HEK293 (cell line): Measurements from ENCODE around the gene FAM149B1.

ENCODE experiments used
- CTCF ChIP-seq: fragments of 450-650 bp; formaldehyde crosslinking; IDR thresholded peaks from 2 replicates; pipeline ENCODE4 v1.5.1; 2016; ENCODE audit warnings: missing biosample characterization, missing genetic modification characterization
- ZNF24 ChIP-seq: fragments of 450-650 bp; formaldehyde crosslinking; IDR thresholded peaks from 2 replicates; pipeline ENCODE4 v1.5.1; 2016; ENCODE audit warnings: missing biosample characterization, missing genetic modification characterization
- ZNF639 ChIP-seq: fragments of 450-650 bp; formaldehyde crosslinking; IDR thresholded peaks from 2 replicates; pipeline ENCODE4 v1.5.1; 2016; ENCODE audit warnings: missing biosample characterization, missing genetic modification characterization
- ZNF785 ChIP-seq: fragments of 450-650 bp; formaldehyde crosslinking; IDR thresholded peaks from 2 replicates; pipeline ENCODE4 v1.5.1; 2016; ENCODE audit warnings: missing biosample characterization, missing genetic modification characterization

- TF ChIP-seq ZNF24 (tag by site-specific recombination) = peak; percentile 75
- TF ChIP-seq CTCF (tag by site-specific recombination) = peak; percentile 62; the same call in 1 of the 2 replicates
- TF ChIP-seq ZNF639 (tag by site-specific recombination) = peak; percentile 72
- TF ChIP-seq ZNF785 (tag by site-specific recombination) = 0 out of 2 replicates have a peak, but pooled peaks have one; percentile 19
Measured at GRCh38 chr10:73246646-73247508, 79.0 kb downstream of the FAM149B1 start, which contains the start of gene DNAJC9.
